IPS-15b (cell line): Measurements from ENCODE around the gene GSK3B.

Experiments
- H3K27me3 ChIP-seq: one replicate; pipeline ENCODE4 v1.6.1; 2013; ENCODE audit warnings: low read length; ENCODE audit not compliant: control insufficient read depth, insufficient read depth
- H3K36me3 ChIP-seq: one replicate; pipeline ENCODE4 v1.6.1; 2013; ENCODE audit warnings: low read length; ENCODE audit not compliant: control insufficient read depth, insufficient read depth
- H3K4me1 ChIP-seq: one replicate; pipeline ENCODE4 v1.6.1; 2013; ENCODE audit warnings: mild to moderate bottlenecking, low read length; ENCODE audit not compliant: control insufficient read depth, insufficient read depth
- H3K4me3 ChIP-seq: one replicate; pipeline ENCODE4 v1.5.1; 2013; ENCODE audit warnings: low read depth, low read length
- H3K9ac ChIP-seq: one replicate; pipeline ENCODE4 v1.6.1; 2013; ENCODE audit warnings: low read depth, mild to moderate bottlenecking, low read length
- H3K9me3 ChIP-seq: one replicate; pipeline ENCODE4 v1.6.1; 2013; ENCODE audit warnings: mild to moderate bottlenecking, low read length; ENCODE audit not compliant: control insufficient read depth, insufficient read depth

Gene GSK3B

DNA sequence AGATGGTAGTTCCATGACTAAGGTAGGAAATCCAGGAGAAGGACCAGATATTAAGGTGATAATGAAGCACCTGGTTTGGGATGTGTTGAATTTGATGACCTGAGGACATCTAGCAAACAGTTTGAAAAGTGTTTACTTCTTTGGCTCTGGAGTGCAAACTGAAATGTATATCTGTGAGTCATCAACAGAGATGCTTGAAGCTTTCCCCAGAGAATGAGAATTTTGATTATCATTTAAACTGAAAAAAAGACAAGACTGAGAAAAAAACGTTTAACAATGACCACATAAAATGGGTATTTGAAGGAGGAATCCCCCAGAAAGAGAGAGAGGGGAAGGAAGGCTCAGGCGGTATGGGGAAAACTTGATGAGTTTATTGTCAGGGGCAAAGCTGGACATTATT, 20.7 kb upstream of the GSK3B start:
- no peaks in the 10 kb centered on the region for H3K36me3 ChIP-seq

DNA sequence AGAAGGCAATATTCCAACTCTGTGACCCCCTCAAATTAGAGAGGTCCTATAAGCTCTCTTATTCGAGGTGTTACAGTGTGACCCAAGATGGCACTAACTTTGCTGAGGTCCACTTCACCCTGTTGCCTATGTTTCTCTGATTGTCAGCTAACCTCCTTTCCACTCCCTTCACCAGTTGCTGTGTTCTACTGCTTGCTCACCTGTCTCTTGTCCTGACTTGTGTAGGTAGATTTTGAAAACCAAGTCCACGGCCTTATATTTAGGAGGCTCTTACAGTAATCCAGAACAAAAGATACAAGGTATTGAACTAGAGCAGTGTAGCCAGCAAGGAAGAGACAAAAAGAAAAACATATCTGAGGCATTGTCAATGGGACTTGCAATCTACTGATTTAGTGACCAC, 20.1 kb upstream of the GSK3B start:
- H3K36me3 ChIP-seq: no peaks in the 10 kb centered on the region
- no peak overlapping the region for H3K9ac ChIP-seq
- no peak overlapping the region for H3K4me3 ChIP-seq
- H3K27me3 ChIP-seq: no peaks in the 10 kb centered on the region
- H3K9me3 ChIP-seq: no peaks in the 10 kb centered on the region
- H3K4me1 ChIP-seq: no peaks in the 10 kb centered on the region

More for the DNA sequence above, 20.7 kb upstream of the GSK3B start:
- Histone ChIP-seq H3K4me3 (no peak overlapping the region), H3K9ac (no peak overlapping the region), H3K4me1 (no peaks in the 10 kb centered on the region), H3K27me3 (no peaks in the 10 kb centered on the region), H3K9me3 (no peaks in the 10 kb centered on the region)

DNA sequence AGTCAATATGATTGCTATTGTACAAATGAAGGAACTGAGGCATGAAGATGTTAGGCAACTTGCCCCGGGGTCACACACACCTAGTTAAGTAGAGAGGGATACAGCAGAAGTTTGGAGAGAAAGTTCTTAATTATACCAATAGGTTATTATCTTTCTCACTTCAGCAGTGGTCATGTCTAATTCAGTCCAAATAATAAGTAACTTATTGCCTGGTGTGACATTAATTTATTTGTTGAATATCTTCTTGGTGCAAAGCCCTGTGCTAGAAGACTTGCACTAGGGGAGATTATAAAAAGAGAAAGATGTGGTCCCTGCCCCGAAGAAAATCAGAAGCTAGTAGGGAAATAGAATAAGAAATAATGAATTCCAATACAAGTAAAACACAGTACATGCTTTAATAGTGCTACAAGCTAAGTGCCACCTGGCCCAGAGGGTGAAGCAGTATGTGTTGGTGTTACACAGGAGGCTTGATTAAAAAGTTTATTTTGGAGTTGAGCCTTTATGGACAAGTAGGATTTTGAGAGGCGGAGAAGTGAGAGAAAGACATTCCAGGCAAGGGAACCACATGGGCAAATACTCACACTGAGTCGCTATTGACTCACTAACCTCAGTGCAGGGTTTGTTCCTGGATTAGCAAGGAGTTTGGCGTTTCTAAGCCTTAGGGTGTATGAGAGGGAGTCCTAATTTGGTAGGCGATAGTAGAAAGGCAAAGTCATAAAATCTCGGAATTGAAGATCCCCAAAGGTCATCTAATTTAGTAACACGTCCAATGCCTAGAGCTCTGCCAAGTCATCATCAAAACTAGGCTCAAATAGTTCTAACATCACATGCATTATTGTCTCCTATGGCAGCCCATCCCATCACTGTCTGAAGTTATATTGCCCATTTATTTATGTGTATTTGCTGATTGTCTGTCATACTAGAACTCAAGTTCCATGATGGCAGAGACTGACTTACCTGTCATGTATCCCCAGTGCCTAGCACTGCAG, 19.2 kb upstream of the GSK3B start:
- Histone ChIP-seq H3K4me1 (no peaks in the 10 kb centered on the region), H3K27me3 (no peaks in the 10 kb centered on the region), H3K36me3 (no peaks in the 10 kb centered on the region), H3K9ac (no peak overlapping the region), H3K4me3 (no peak overlapping the region), H3K9me3 (no peaks in the 10 kb centered on the region)

DNA sequence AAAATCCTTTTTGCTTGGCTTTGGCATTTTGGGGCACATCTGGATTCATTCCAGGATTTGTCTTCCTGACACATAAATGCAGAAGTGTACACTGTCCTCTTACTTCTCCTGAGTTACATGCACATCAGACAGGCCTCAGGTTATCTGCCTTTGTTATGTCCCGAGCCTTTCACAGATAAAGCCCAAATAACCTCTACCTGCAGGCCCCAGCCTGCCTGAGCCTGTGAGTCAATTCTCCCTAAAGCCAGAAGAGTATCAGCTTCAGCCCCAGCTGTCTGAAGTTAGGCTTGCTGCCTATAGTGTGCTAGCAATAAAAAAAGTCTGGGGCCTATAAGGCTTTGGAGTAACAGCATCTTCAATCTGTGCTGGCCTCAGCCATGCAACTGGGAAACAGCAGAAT, 17.7 kb upstream of the GSK3B start:
- H3K9me3 ChIP-seq: no peaks in the 10 kb centered on the region
- no peaks in the 10 kb centered on the region for H3K4me1 ChIP-seq
- no peak overlapping the region for H3K9ac ChIP-seq
- H3K4me3 ChIP-seq: no peak overlapping the region
- H3K36me3 ChIP-seq: no peaks in the 10 kb centered on the region
- no peaks in the 10 kb centered on the region for H3K27me3 ChIP-seq

DNA sequence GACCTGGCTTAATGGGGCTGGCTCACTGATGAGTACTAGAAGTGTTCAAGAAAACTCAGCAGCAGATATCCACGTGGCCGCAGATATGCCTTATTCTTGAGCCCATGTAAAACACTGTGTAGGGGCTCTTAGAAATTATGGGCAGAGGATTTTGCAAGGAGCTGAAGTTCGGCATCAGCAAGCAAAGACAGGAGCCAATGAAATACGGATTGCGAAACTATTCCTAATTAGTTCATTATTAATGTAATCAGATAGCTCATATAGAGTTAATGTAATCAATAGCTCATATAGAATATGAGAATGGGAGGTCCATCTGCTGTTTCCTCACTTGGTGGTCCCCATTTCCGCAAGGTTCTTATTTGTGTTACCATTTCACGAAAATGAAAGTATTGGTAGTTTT, 9.0 kb upstream of the GSK3B start:
- H3K9me3 ChIP-seq: no peaks in the 10 kb centered on the region
- no peak overlapping the region for H3K9ac ChIP-seq
- H3K4me1 ChIP-seq: no peaks in the 10 kb centered on the region
- H3K27me3 ChIP-seq: no peaks in the 10 kb centered on the region
- H3K36me3 ChIP-seq: no peaks in the 10 kb centered on the region
- H3K4me3 ChIP-seq: no peak overlapping the region

DNA sequence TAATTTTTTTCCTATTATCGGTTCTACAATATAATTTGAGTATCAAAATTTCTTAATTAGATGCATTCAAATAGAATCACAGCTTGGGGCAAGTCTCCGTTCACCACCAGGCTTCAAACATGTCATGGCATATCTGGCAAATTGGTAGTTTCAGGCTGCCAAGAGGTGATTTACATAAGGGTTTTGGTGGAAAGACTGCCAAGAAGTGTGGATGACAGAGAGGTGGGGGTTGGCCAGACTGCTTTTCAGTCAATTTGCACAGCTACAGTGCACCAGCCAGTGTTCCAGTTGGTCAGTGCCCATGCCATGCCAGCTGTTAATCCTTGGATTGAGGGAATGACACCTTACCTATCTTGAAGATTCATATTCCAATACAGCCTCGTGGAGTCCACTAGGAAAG, 8.4 kb upstream of the GSK3B start:
- Histone ChIP-seq H3K4me3 (no peak overlapping the region), H3K9ac (no peak overlapping the region), H3K36me3 (no peaks in the 10 kb centered on the region), H3K27me3 (no peaks in the 10 kb centered on the region), H3K4me1 (no peaks in the 10 kb centered on the region), H3K9me3 (no peaks in the 10 kb centered on the region)

DNA sequence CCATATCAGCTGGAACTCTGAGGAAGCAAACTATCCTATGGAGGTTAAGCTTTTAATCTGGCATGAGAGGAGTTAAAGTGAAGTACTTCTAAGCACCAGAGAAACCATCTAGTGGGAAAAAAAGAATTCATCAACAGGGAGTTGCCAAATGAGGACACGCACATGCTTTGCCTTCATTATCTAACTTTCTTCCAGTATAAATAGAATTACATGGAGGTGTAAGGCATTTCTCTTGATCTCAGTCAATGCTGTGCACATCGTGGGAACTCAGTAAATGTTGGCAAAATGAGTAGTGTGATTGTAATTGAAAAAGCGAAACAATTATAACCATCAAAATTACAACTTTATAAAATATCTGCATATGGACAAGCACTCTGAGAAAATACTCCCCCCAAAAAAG, 8.0 kb upstream of the GSK3B start:
- Histone ChIP-seq H3K9me3 (no peaks in the 10 kb centered on the region), H3K36me3 (no peaks in the 10 kb centered on the region), H3K9ac (no peak overlapping the region), H3K27me3 (no peaks in the 10 kb centered on the region), H3K4me1 (no peaks in the 10 kb centered on the region), H3K4me3 (no peak overlapping the region)

DNA sequence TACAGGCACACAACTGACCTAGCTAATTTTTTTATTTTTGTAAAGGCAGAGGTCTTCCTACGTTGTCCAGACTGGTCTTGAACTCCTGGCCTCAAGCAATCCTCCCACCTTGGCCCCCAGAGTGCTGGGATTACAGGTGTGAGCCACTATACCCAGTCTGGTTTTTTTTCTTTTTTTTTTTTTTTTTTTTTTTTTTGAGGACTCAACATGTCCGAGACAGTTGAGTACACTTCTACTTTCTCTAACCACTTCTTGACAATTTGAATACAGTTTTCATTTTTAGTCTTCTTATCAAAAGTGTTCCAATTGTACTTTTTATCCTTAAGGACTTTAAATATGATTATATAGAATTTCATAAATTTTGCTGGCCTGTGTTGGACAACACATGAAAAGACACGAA, 7.4 kb upstream of the GSK3B start:
- Histone ChIP-seq H3K9me3 (no peaks in the 10 kb centered on the region), H3K36me3 (no peaks in the 10 kb centered on the region), H3K4me1 (no peaks in the 10 kb centered on the region), H3K27me3 (no peaks in the 10 kb centered on the region), H3K4me3 (no peak overlapping the region), H3K9ac (no peak overlapping the region)

DNA sequence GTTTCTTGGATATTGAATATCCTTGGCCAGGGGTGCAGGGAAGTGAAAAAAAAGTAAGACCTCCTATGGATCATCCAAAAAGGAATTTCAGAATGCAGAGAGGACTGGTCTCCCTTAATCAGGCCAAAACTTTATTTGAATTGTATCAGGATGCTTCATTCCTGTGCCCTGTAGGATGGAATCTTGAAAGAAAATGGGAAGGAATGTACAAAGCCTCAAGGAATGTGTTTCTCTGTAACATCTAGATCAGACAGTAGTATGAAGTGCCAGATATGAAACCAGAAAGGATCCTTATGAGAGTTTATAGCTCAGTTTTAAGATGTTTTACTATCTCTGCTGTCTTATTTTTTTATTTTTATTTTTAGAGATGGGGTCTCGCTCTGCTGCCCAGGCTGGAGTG, 6.5 kb upstream of the GSK3B start:
- Histone ChIP-seq H3K4me1 (no peaks in the 10 kb centered on the region), H3K36me3 (no peaks in the 10 kb centered on the region), H3K9ac (no peak overlapping the region), H3K9me3 (no peaks in the 10 kb centered on the region), H3K27me3 (no peaks in the 10 kb centered on the region), H3K4me3 (no peak overlapping the region)

DNA sequence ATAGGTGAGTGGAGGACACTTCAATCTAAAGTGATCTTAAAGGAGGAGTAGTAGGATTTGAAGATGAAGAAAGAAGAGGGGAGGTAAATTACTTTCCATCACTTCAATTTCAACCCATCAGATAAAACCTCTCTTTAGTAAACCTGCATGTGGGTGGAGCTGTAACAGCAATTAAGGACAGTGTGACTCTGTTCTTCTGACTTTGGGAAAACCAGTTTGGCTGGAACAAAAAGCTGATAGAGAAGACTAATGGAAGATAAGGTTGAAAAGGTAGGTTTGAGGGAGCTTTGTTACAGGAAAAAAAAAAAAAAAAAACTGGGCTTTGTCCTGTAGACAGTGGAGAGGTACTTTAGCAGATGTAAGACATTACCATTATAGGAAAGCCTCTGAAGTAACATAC, 4.5 kb upstream of the GSK3B start:
- no peak overlapping the region for H3K9ac ChIP-seq
- H3K9me3 ChIP-seq: no peaks in the 10 kb centered on the region
- H3K4me1 ChIP-seq: no peaks in the 10 kb centered on the region
- no peaks in the 10 kb centered on the region for H3K27me3 ChIP-seq
- no peaks in the 10 kb centered on the region for H3K36me3 ChIP-seq
- no peak overlapping the region for H3K4me3 ChIP-seq

DNA sequence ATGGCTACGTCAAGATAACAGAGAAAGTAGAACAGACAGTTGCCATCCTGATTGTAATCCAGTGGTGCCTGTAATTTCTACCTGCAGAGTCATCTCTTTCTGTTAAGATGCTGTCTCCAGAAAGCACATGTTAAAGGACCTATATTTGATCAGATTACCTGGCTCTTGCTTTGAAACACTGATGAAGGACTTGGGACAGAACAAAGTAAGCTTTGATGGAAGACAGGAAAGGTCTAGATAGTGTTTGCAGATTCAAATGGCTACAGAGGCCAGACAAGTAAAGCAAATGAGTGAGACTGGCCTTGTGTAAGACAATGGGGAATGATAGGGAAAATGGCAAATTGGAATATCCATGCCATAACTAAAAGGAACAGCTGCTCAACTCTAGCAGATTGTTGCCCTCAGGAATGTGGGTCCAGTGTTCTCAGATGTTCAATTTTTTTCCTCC, 1.8 kb upstream of the GSK3B start:
- Histone ChIP-seq H3K27me3 (no peaks in the 10 kb centered on the region), H3K9me3 (no peaks in the 10 kb centered on the region), H3K4me3 (peak overlapping the region; percentile 92), H3K36me3 (no peaks in the 10 kb centered on the region), H3K9ac (peak overlapping the region; percentile 99), H3K4me1 (no peaks in the 10 kb centered on the region)

DNA sequence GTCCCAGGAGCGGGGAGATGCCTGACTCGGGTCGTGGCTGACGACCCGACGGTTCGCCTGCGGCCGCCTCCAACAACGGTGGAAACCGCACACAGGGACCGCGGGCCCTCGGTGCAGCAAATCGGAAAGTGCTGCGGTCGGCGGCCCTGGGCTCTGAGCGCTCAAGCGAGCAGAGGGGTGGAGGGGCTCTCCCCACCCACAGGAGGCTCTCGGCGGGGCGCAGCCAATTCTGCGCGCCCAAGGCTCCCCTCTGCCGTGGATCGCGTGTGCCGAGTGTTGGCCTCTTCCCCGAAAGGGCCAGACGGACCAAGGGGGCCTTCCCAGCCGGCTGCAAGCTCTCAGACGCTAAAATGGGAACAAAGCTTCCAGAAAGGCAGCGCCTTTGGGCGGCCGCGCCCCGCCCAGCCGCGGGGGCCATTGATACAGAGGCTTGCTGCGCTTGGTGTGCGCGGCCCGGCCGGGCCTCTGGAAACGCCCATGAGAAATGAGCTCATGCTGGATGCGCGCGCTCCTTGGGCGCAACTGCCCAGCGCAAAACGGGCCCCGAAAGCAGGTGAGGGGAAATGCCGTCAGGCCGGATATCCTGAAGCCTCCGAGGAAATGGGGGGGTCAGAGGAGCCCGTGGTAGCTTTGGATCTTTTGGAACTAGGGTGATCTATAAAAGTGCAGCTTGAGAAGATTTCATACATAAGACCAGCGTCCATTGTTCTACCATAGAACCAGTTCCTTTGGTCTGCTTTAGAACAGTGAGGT, 1.2 kb upstream of the GSK3B start:
- H3K9ac ChIP-seq: peak overlapping the region; percentile 99
- no peaks in the 10 kb centered on the region for H3K4me1 ChIP-seq
- no peaks in the 10 kb centered on the region for H3K9me3 ChIP-seq
- peak overlapping the region; percentile 92 for H3K4me3 ChIP-seq
- H3K36me3 ChIP-seq: no peaks in the 10 kb centered on the region
- no peaks in the 10 kb centered on the region for H3K27me3 ChIP-seq
